HepG2 (cell line): ENCODE data around the gene UPB1. TPM values are rescaled to one million over a fixed set of nuclear protein-coding genes. Genes with fewer than 3 reads are reported as not detected.

ENCODE experiments used
- BCL6 ChIP-seq: IDR thresholded peaks from 2 replicates; pipeline ENCODE4 v1.6.1; 2016; ENCODE audit warnings: missing genetic modification reagents, missing compliant biosample characterization
- CEBPB ChIP-seq: IDR thresholded peaks from 2 replicates; pipeline ENCODE4 v1.6.1; 2011; ENCODE audit warnings: low read depth, low read length, improper control_type of control experiment, borderline replicate concordance
- FOXK1 ChIP-seq: sonication (generic); formaldehyde crosslinking; IDR thresholded peaks from 2 replicates; pipeline ENCODE4 v1.4.0; 2020; ENCODE audit warnings: low read depth, missing genetic modification reagents, borderline replicate concordance
- FOXP4 ChIP-seq: sonication (generic); formaldehyde crosslinking; IDR thresholded peaks from 2 replicates; pipeline ENCODE4 v1.4.0; 2020; ENCODE audit warnings: missing genetic modification reagents
- HDAC2 ChIP-seq: sonication (generic); formaldehyde crosslinking; IDR thresholded peaks from 2 replicates; pipeline ENCODE4 v1.4.0; 2020; ENCODE audit warnings: missing genetic modification reagents
- HMG20B ChIP-seq: conservative IDR thresholded peaks from 2 replicates; pipeline ENCODE4 v1.6.1; 2016; ENCODE audit warnings: missing genetic modification reagents, missing compliant biosample characterization
- HOXD1 ChIP-seq: sonication (generic); formaldehyde crosslinking; IDR thresholded peaks from 2 replicates; pipeline ENCODE4 v1.5.0; 2020; ENCODE audit warnings: missing genetic modification reagents
- IRF2 ChIP-seq: IDR thresholded peaks from 2 replicates; pipeline ENCODE4 v1.6.1; 2018; ENCODE audit warnings: missing genetic modification reagents, missing compliant biosample characterization
- KDM6A ChIP-seq: IDR thresholded peaks from 2 replicates; pipeline ENCODE4 v1.6.1; 2016; ENCODE audit warnings: low read depth
- KLF11 ChIP-seq: IDR thresholded peaks from 2 replicates; pipeline ENCODE4 v1.6.1; 2016; ENCODE audit warnings: missing compliant biosample characterization
- MEF2D ChIP-seq: sonication (generic); formaldehyde crosslinking; IDR thresholded peaks from 2 replicates; pipeline ENCODE4 v1.5.1; 2020; ENCODE audit warnings: mild to moderate bottlenecking, missing genetic modification reagents
- SNAI1 ChIP-seq: sonication (generic); formaldehyde crosslinking; IDR thresholded peaks from 2 replicates; pipeline ENCODE4 v1.5.0; 2020; ENCODE audit warnings: mild to moderate bottlenecking, missing genetic modification reagents, borderline replicate concordance
- SP5 ChIP-seq: IDR thresholded peaks from 2 replicates; pipeline ENCODE4 v1.6.1; 2016; ENCODE audit warnings: low read depth, borderline replicate concordance
- TCF7 ChIP-seq: sonication (generic); IDR thresholded peaks from 2 replicates; pipeline ENCODE4 v1.6.1; 2016; ENCODE audit warnings: antibody characterized with exemption, low read depth
- TFDP2 ChIP-seq: sonication (generic); formaldehyde crosslinking; IDR thresholded peaks from 2 replicates; pipeline ENCODE4 v1.4.0; 2020; ENCODE audit warnings: missing genetic modification reagents
- THAP11 ChIP-seq: IDR thresholded peaks from 2 replicates; pipeline ENCODE4 v1.6.1; 2016; ENCODE audit warnings: missing biosample characterization, missing genetic modification reagents
- WIZ ChIP-seq: sonication (generic); formaldehyde crosslinking; IDR thresholded peaks from 2 replicates; pipeline ENCODE4 v1.5.1; 2020; ENCODE audit warnings: mild to moderate bottlenecking, missing genetic modification reagents
- ZBTB20 ChIP-seq: sonication (generic); formaldehyde crosslinking; IDR thresholded peaks from 2 replicates; pipeline ENCODE4 v1.8.1; 2023; ENCODE audit warnings: missing genetic modification reagents, low read depth, mild to moderate bottlenecking, borderline replicate concordance
- ZHX2 ChIP-seq, 2 experiments: sonication (generic) in 1 of 2; formaldehyde crosslinking in 1 of 2; IDR thresholded peaks; 2 replicates each; pipeline versions ENCODE4 v1.6.1 to v1.9.0; 2014 to 2022; ENCODE audit warnings: antibody characterized with exemption in 1 of 2, borderline replicate concordance in 1 of 2, inconsistent platforms in 1 of 2, low read depth in 1 of 2, missing genetic modification reagents in 1 of 2
- ZNF333 ChIP-seq: sonication (generic); formaldehyde crosslinking; IDR thresholded peaks from 2 replicates; pipeline ENCODE4 v1.4.0; 2020; ENCODE audit warnings: mild to moderate bottlenecking, missing genetic modification reagents, borderline replicate concordance
- ZNF652 ChIP-seq: IDR thresholded peaks from 2 replicates; pipeline ENCODE4 v1.6.1; 2016; ENCODE audit warnings: low read depth, borderline replicate concordance
- polyA plus RNA-seq, 8 experiments: library from polyadenylated mRNA; depleted of rRNA in 3 of 8; stranded (reverse) in 7 of 8; unstranded in 1 of 8; fragments of >200 nt; fragmentation: Illumina TruSeq in 4 of 8; extraction: Trizol in 4 of 8; gene quantifications; 2 replicates each; pipeline versions ENCODE4 v1.2.1 to v1.2.3, GENCODE V29; 2011 to 2016; ENCODE audit warnings: low read depth in 4 of 8, missing spikeins in 1 of 8, mixed read lengths in 1 of 8; ENCODE audit not compliant: insufficient read depth in 1 of 8
- total RNA-seq, 5 experiments: library from RNA; depleted of rRNA; stranded (reverse); fragments of >200 nt; fragmentation: Illumina TruSeq; extraction: Trizol; gene quantifications; 2 replicates each; pipeline ENCODE4 v1.2.3, GENCODE V29; 2016; ENCODE audit warnings: low read depth in 1 of 5

The UPB1 gene
- total and polyA plus RNA-seq, 2 of the 13 experiments (the other 11 are each of a cell fraction or from before 2014, with no cell fraction given) = 0.38 to 1.2 TPM

- TF ChIP-seq TCF7 (peak; percentile 98), KLF11 (CRISPR knock-in tag) (peak; percentile 45; the same call in 1 of the 2 replicates), ZNF333 (CRISPR knock-in tag) (0 out of 2 replicates have a peak, but pooled peaks have one; percentile 48), FOXP4 (peak; percentile 88), SNAI1 (CRISPR knock-in tag) (0 out of 2 replicates have a peak, but pooled peaks have one; percentile 33), FOXK1 (peak; percentile 68; the same call in 1 of the 2 replicates), WIZ (CRISPR knock-in tag) (no peak), BCL6 (CRISPR knock-in tag) (peak; percentile 79), TFDP2 (CRISPR knock-in tag) (0 out of 2 replicates have a peak, but pooled peaks have one; percentile 30), KDM6A (peak; percentile 91), ZNF652 (CRISPR knock-in tag) (peak; percentile 34; the same call in 1 of the 2 replicates), IRF2 (CRISPR knock-in tag) (peak; percentile 55; the same call in 1 of the 2 replicates), MEF2D (CRISPR knock-in tag) (peak; percentile 58; the same call in 1 of the 2 replicates), ZBTB20 (CRISPR knock-in tag) (peak; percentile 71; the same call in 1 of the 2 replicates), HMG20B (CRISPR knock-in tag) (peak; percentile 78), THAP11 (0 out of 2 replicates have a peak, but pooled peaks have one; percentile 30), ZHX2 (IDR thresholded peaks at IDR 0.05; ENCODE audit: low read depth) (no peak), ZHX2 (CRISPR knock-in tag; IDR thresholded peaks at IDR 0.05; ENCODE audit: borderline replicate concordance) (peak; percentile 58; the same call in 1 of the 2 replicates), HDAC2 (CRISPR knock-in tag) (peak; percentile 94), HOXD1 (CRISPR knock-in tag) (no peak; the same call in 1 of the 2 replicates), SP5 (CRISPR knock-in tag) (peak; percentile 84), CEBPB (peak; percentile 19; the same call in 1 of the 2 replicates)
Measured at GRCh38 chr22:24504956-24505736, 10.0 kb downstream of the UPB1 start (continued).
